IMR-90 (cell line): Measurements from ENCODE around the gene RANBP3. TPM values are rescaled to one million over a fixed set of nuclear protein-coding genes. Genes with fewer than 3 reads are reported as not detected.
A peak's percentile ranks its signal among the peaks of the same experiment; 100 is the strongest.

Source experiments
- ATAC-seq: fragments of 200-7000 bp; cut with Tn5 transposase; 2 replicates; pipeline ENCODE4 v1.9.1; 2020; ENCODE audit warnings: low read depth, mild to moderate bottlenecking, moderate library complexity
- BruUV-seq: library from RNA; stranded (reverse); fragments of 400-500 nt; replicated peaks from 2 replicates; lab custom pipeline; 2021; lab: Mats Ljungman, UMichigan
- CTCF ChIA-PET: fragments of 300-600 bp; formaldehyde crosslinking; extraction: SDS; loops from one replicate; lab custom pipeline; 2021; ENCODE audit warnings: antibody characterized with exemption; lab: Yijun Ruan, JAX
- POLR2A ChIA-PET: fragments of 300-600 bp; sonication (Branson Sonifier 250); formaldehyde crosslinking; loops from one replicate; lab custom pipeline; 2022; ENCODE audit warnings: antibody characterized with exemption; ENCODE audit not compliant: unreplicated experiment; lab: Charles Lee
- DNase-seq: peaks from one replicate; pipeline ENCODE4 v3.0.0; 2013
- H2AFZ ChIP-seq: replicated peaks from 2 replicates; pipeline ENCODE3; 2013; ENCODE audit warnings: low read length, mild to moderate bottlenecking; ENCODE audit not compliant: poor library complexity
- H2AK5ac ChIP-seq: 2 replicates; pipeline ENCODE4 v1.6.1; 2013; ENCODE audit warnings: low read depth, low read length, inconsistent platforms
- H2AK9ac ChIP-seq: replicated peaks from 2 replicates; pipeline ENCODE3; 2013; ENCODE audit warnings: mild to moderate bottlenecking, low read depth, low read length, moderate library complexity; ENCODE audit not compliant: poor library complexity
- H2BK120ac ChIP-seq: 2 replicates; pipeline ENCODE4 v1.6.1; 2013; ENCODE audit warnings: low read depth, low read length, inconsistent platforms
- H2BK15ac ChIP-seq: 3 replicates; pipeline ENCODE4 v1.6.1; 2013; ENCODE audit warnings: low read depth, low read length, inconsistent platforms
- H2BK20ac ChIP-seq: 2 replicates; pipeline ENCODE4 v1.6.1; 2013; ENCODE audit warnings: low read depth, mild to moderate bottlenecking, inconsistent platforms, low read length, moderate library complexity
- H2BK5ac ChIP-seq: 2 replicates; pipeline ENCODE4 v1.6.1; 2013; ENCODE audit warnings: mild to moderate bottlenecking, low read depth, low read length, inconsistent platforms; ENCODE audit not compliant: poor library complexity, severe bottlenecking
- H3K14ac ChIP-seq: replicated peaks from 2 replicates; pipeline ENCODE4 v1.6.1; 2013; ENCODE audit warnings: low read depth, low read length, inconsistent platforms
- H3K18ac ChIP-seq: 2 replicates; pipeline ENCODE4 v1.6.1; 2013; ENCODE audit warnings: low read depth, low read length, control low read depth
- H3K23ac ChIP-seq: 2 replicates; pipeline ENCODE4 v1.6.1; 2013; ENCODE audit warnings: low read depth, low read length, inconsistent platforms
- H3K27ac ChIP-seq: 2 replicates; pipeline ENCODE4 v1.5.1; 2013; ENCODE audit warnings: mild to moderate bottlenecking, control low read depth, low read length; ENCODE audit not compliant: insufficient read depth
- H3K27me3 ChIP-seq: 2 replicates; pipeline ENCODE4 v1.6.1; 2013; ENCODE audit warnings: low read length; ENCODE audit not compliant: control insufficient read depth, insufficient read depth
- H3K36me3 ChIP-seq: 2 replicates; pipeline ENCODE4 v1.6.1; 2013; ENCODE audit warnings: low read length, mixed read lengths; ENCODE audit not compliant: control insufficient read depth, insufficient read depth
- H3K4ac ChIP-seq: 2 replicates; pipeline ENCODE4 v1.6.1; 2013; ENCODE audit warnings: low read depth, low read length, inconsistent platforms
- H3K4me1 ChIP-seq: 2 replicates; pipeline ENCODE4 v1.6.1; 2013; ENCODE audit warnings: low read length, mixed read lengths; ENCODE audit not compliant: control insufficient read depth, insufficient read depth
- H3K4me2 ChIP-seq: 2 replicates; pipeline ENCODE4 v1.6.1; 2013; ENCODE audit warnings: low read depth, mild to moderate bottlenecking, control low read depth, low read length, moderate library complexity
- H3K4me3 ChIP-seq: 2 replicates; pipeline ENCODE4 v1.5.1; 2013; ENCODE audit warnings: low read depth, mild to moderate bottlenecking, control low read depth, low read length, moderate library complexity; ENCODE audit not compliant: insufficient read depth
- H3K56ac ChIP-seq: 2 replicates; pipeline ENCODE4 v1.6.1; 2013; ENCODE audit warnings: low read length, inconsistent platforms; ENCODE audit not compliant: insufficient read depth; ENCODE audit errors: extremely low read depth
- H3K79me1 ChIP-seq, 2 experiments: 2 replicates each; pipeline ENCODE4 v1.6.1; 2013; ENCODE audit warnings: low read length in 2 of 2, inconsistent platforms in 1 of 2, low read depth in 1 of 2
- H3K9ac ChIP-seq: 2 replicates; pipeline ENCODE4 v1.6.1; 2013; ENCODE audit warnings: low read depth, low read length, control low read depth
- H3K9me1 ChIP-seq: 2 replicates; pipeline ENCODE4 v1.6.1; 2013; ENCODE audit warnings: low read length, inconsistent platforms; ENCODE audit not compliant: insufficient read depth
- H3K9me3 ChIP-seq: 2 replicates; pipeline ENCODE4 v1.6.1; 2013; ENCODE audit warnings: low read length; ENCODE audit not compliant: control insufficient read depth, insufficient read depth
- H4K20me1 ChIP-seq: 2 replicates; pipeline ENCODE4 v1.6.1; 2013; ENCODE audit warnings: low read length, inconsistent platforms; ENCODE audit not compliant: insufficient read depth
- H4K5ac ChIP-seq: 2 replicates; pipeline ENCODE4 v1.6.1; 2013; ENCODE audit warnings: mild to moderate bottlenecking, low read depth, low read length, control low read depth
- H4K8ac ChIP-seq, 2 experiments: 2 replicates each; pipeline ENCODE4 v1.6.1; 2013; ENCODE audit warnings: low read depth in 2 of 2, low read length in 2 of 2, control low read depth in 1 of 2, inconsistent platforms in 1 of 2
- H4K91ac ChIP-seq: 2 replicates; pipeline ENCODE4 v1.6.1; 2013; ENCODE audit warnings: low read depth, low read length, inconsistent platforms; ENCODE audit not compliant: insufficient read depth
- MAZ ChIP-seq: IDR thresholded peaks from 2 replicates; pipeline ENCODE4 v1.6.1; 2012; ENCODE audit warnings: low read depth, mild to moderate bottlenecking, low read length, improper control_type of control experiment, moderate library complexity, borderline replicate concordance
- WGBS, 2 experiments: methylation state at CpG; one replicate each; pipeline versions ENCODE4 v1.1.5 to v1.1.7; 2013; ENCODE audit warnings: missing lambda C conversion rate in 2 of 2; ENCODE audit not compliant: insufficient read length in 1 of 2; ENCODE audit errors: extremely low coverage in 2 of 2; 5-methylcytosine and 5-hydroxymethylcytosine counted together
- dilution Hi-C: fragments of 300-500 bp; cut with HindIII; formaldehyde crosslinking; loops from one replicate; pipeline ENCODE4 v1.14.3; 2018; ENCODE audit warnings: low sequenced_read_pairs; ENCODE audit not compliant: unreplicated experiment
- in situ Hi-C: fragments of 300-500 bp; cut with MboI; formaldehyde crosslinking; loops from 3 replicates; pipeline ENCODE4 v1.14.3; 2019; ENCODE audit warnings: low sequenced_read_pairs, inconsistent platforms, mixed read lengths
- intact Hi-C: fragments of 100-400 bp; cut with micrococcal nuclease; formaldehyde crosslinking; loops from 2 replicates; pipeline ENCODE4 v1.10.0; 2022
- polyA plus RNA-seq, 3 experiments: library from polyadenylated mRNA; depleted of rRNA; stranded (reverse); fragments of >200 nt; gene quantifications; 2 replicates each; pipeline ENCODE4 v1.2.3, GENCODE V29; 2012; ENCODE audit warnings: low replicate concordance in 1 of 3
- total RNA-seq: library from RNA; depleted of rRNA; stranded (reverse); fragments of >200 nt; gene quantifications from 2 replicates; pipeline ENCODE4 v1.2.3, GENCODE V29; 2012

RANBP3 gene
- total and polyA plus RNA-seq, 2 of the 4 experiments (the other 2 are of a cell fraction) = 42.5 to 111 TPM

DNA sequence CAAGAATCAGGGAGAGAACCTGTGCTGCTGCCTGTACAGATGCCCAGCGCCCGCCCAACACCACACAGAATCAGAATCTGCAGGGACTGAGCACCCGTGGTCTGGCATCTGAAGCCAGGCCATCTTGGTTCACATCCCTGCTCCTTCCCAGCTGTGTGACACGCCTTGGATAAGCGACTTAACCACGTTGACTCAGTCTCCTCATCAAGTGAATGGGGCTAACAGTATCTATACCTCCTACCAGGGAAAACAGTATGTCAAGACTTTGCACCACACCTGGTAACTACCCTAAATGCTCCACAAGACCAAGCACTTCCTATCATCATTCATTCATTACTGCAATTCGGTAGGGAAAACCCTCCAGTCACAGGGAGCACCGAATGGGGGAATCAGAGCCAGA is 1.2 kb downstream of the RANBP3 start:
- ChIA-PET CTCF (interaction anchor here (1.0 kb wide), 1 partner anchor 9 kb away, joined by 4 read pairs; no protein-coding TSS in a partner anchor), POLR2A (no interaction called here)
- Histone ChIP-seq H2BK20ac (no peak overlapping the region), H2AFZ (no peak overlapping the region), H3K79me1 (peaks cover 15 to 69% of the 10 kb centered on the region in 2 experiments), H3K4me1 (peaks cover 14% of the 10 kb centered on the region), H2BK15ac (no peak overlapping the region), H3K4ac (0 out of 2 replicates have a peak overlapping the region, but pooled peaks have one; percentile 86), H3K4me3 (peak overlapping the region; percentile 61), H3K18ac (no peak overlapping the region), H3K27me3 (no peaks in the 10 kb centered on the region), H3K9me3 (no peaks in the 10 kb centered on the region), H2BK120ac (no peak overlapping the region), H3K4me2 (peak overlapping the region; percentile 99), H4K91ac (no peak overlapping the region), H4K8ac (peak overlapping the region in 1 of 2 experiments; percentile 61; a peak in 3 of 4 replicates), H3K23ac (peak overlapping the region; percentile 68), H2AK5ac (peak overlapping the region; percentile 43; the same call in 1 of the 2 replicates), H3K9ac (peak overlapping the region; percentile 69), H3K27ac (peak overlapping the region; percentile 80), H2AK9ac (peak overlapping the region; percentile 74), H3K36me3 (peaks cover 20% of the 10 kb centered on the region), H4K5ac (no peak overlapping the region), H2BK5ac (peak overlapping the region; percentile 7), H3K56ac (0 out of 2 replicates have a peak overlapping the region, but pooled peaks have one; percentile 8), H4K20me1 (peaks cover 51% of the 10 kb centered on the region), H3K9me1 (peaks cover 27% of the 10 kb centered on the region), H3K14ac (peak overlapping the region; percentile 64)
- no peak for TF ChIP-seq MAZ
- WGBS, 2 experiments = 61% methylated on average over 3 of the region's 8 CpGs; no CpG with 5 or more reads in 1 of the 2 experiments
- dilution Hi-C loops (no loop called here), in situ Hi-C loops (no loop called here), intact Hi-C loops (no loop called here)
- DNase-seq = no peak
- no peak for ATAC-seq
- TSS peak; percentile 21 for BruUV-seq
